H1 (cell line): ENCODE results near the gene PRDM1. TPM values are rescaled to one million over a fixed set of nuclear protein-coding genes. Genes with fewer than 3 reads are reported as not detected.

ENCODE experiments used
- CTCF ChIA-PET: fragments of 300-600 bp; sonication (Branson Sonifier 250); formaldehyde crosslinking; loops from one replicate; lab custom pipeline; 2021; ENCODE audit not compliant: partially characterized antibody; lab: Charles Lee
- POLR2A ChIA-PET: fragments of 300-600 bp; sonication (Branson Sonifier 250); formaldehyde crosslinking; loops from one replicate; lab custom pipeline; 2021; ENCODE audit warnings: inconsistent platforms; ENCODE audit not compliant: partially characterized antibody; lab: Charles Lee
- DNase-seq, 2 experiments: peaks; one replicate each; pipeline versions ENCODE4 v3.0.0 to v3.0.0-alpha.2; 2010 to 2022; ENCODE audit warnings: low spot score in 2 of 2, low read depth in 1 of 2, mixed read lengths in 1 of 2
- FAIRE-seq: peaks from 2 replicates; lab custom pipeline; 2011; peaks lifted over from hg19 to GRCh38; lab: Jason Lieb, UNC
- H2AFZ ChIP-seq: 2 replicates; pipeline ENCODE4 v1.8.1; 2012; ENCODE audit warnings: low read length, inconsistent platforms
- H2AK5ac ChIP-seq: 2 replicates; pipeline ENCODE4 v1.6.1; 2013; ENCODE audit warnings: low read depth, low read length
- H2BK120ac ChIP-seq: replicated peaks from 2 replicates; pipeline ENCODE3; 2013; ENCODE audit warnings: low read depth, low read length, inconsistent platforms
- H2BK12ac ChIP-seq: 2 replicates; pipeline ENCODE4 v1.6.1; 2013; ENCODE audit warnings: low read depth, low read length
- H2BK15ac ChIP-seq: 2 replicates; pipeline ENCODE4 v1.6.1; 2013; ENCODE audit warnings: low read length
- H2BK20ac ChIP-seq: 2 replicates; pipeline ENCODE4 v1.6.1; 2013; ENCODE audit warnings: low read length
- H2BK5ac ChIP-seq: 2 replicates; pipeline ENCODE4 v1.6.1; 2013; ENCODE audit warnings: low read depth, low read length
- H3K14ac ChIP-seq: 2 replicates; pipeline ENCODE4 v1.6.1; 2013; ENCODE audit warnings: inconsistent platforms; ENCODE audit not compliant: insufficient read length
- H3K18ac ChIP-seq: 2 replicates; pipeline ENCODE4 v1.6.1; 2013; ENCODE audit warnings: low read length; ENCODE audit errors: extremely low read depth
- H3K23ac ChIP-seq: 2 replicates; pipeline ENCODE4 v1.6.1; 2013; ENCODE audit warnings: inconsistent platforms; ENCODE audit not compliant: insufficient read length
- H3K23me2 ChIP-seq: 2 replicates; pipeline ENCODE4 v1.6.1; 2013; ENCODE audit warnings: low read depth, low read length
- H3K27ac ChIP-seq: 2 replicates; pipeline ENCODE4 v1.6.1; 2011; ENCODE audit warnings: low read depth, low read length, inconsistent platforms
- H3K27me3 ChIP-seq, 4 experiments: replicated peaks in 1 of 4; 1 replicate in 1 of 4; 2 replicates in 3 of 4; pipeline versions ENCODE4 v1.6.1 to v1.8.1; 2011 to 2013; ENCODE audit warnings: low read length in 3 of 4, mild to moderate bottlenecking in 3 of 4, inconsistent platforms in 2 of 4, mixed read lengths in 2 of 4, moderate library complexity in 1 of 4; ENCODE audit not compliant: control insufficient read depth in 3 of 4, insufficient read depth in 3 of 4; ENCODE audit errors: extremely low read depth in 1 of 4
- H3K36me3 ChIP-seq, 4 experiments: 2 replicates each; pipeline versions ENCODE4 v1.6.1 to v1.8.1; 2011 to 2013; ENCODE audit warnings: mild to moderate bottlenecking in 4 of 4, low read length in 3 of 4, moderate library complexity in 2 of 4, control low read depth in 1 of 4, inconsistent platforms in 1 of 4; ENCODE audit not compliant: insufficient read depth in 4 of 4, control insufficient read depth in 2 of 4
- H3K4ac ChIP-seq: replicated peaks from 2 replicates; pipeline ENCODE3; 2013; ENCODE audit warnings: low read length, low read depth, mixed read lengths, inconsistent platforms; ENCODE audit not compliant: insufficient read length
- H3K4me1 ChIP-seq, 4 experiments: replicated peaks in 1 of 4; 1 replicate in 1 of 4; 2 replicates in 3 of 4; pipeline versions ENCODE4 v1.6.1 to v1.8.1; 2011 to 2013; ENCODE audit warnings: low read length in 3 of 4, inconsistent platforms in 2 of 4, mixed read lengths in 1 of 4; ENCODE audit not compliant: insufficient read depth in 4 of 4, control insufficient read depth in 3 of 4
- H3K4me2 ChIP-seq, 2 experiments: 2 replicates each; pipeline versions ENCODE4 v1.6.1 to v1.8.1; 2011 to 2013; ENCODE audit warnings: low read depth in 2 of 2, low read length in 2 of 2, control low read depth in 1 of 2, inconsistent platforms in 1 of 2, mild to moderate bottlenecking in 1 of 2; ENCODE audit not compliant: insufficient read depth in 1 of 2
- H3K4me3 ChIP-seq, 4 experiments: fragments of 200-600, 300-600 bp in 1 of 4; sonication (generic), shearing (Covaris generic), sonication (Bioruptor Twin) in 1 of 4; 2 replicates each; pipeline versions ENCODE4 v1.5.1 to v1.8.1; 2011 to 2016; ENCODE audit warnings: low read length in 4 of 4, low read depth in 3 of 4, control low read depth in 2 of 4, inconsistent platforms in 2 of 4, mild to moderate bottlenecking in 2 of 4, mixed read lengths in 1 of 4, moderate library complexity in 1 of 4; ENCODE audit not compliant: insufficient read depth in 2 of 4; ENCODE audit errors: extremely low read depth in 1 of 4
- H3K56ac ChIP-seq: replicated peaks from 2 replicates; pipeline ENCODE3; 2013; ENCODE audit warnings: low read depth, mild to moderate bottlenecking, mixed read lengths, low read length, inconsistent platforms; ENCODE audit not compliant: insufficient read length
- H3K79me1 ChIP-seq: 2 replicates; pipeline ENCODE4 v1.6.1; 2013; ENCODE audit warnings: low read depth, low read length, control low read depth
- H3K79me2 ChIP-seq, 2 experiments: 2 replicates each; pipeline versions ENCODE4 v1.6.1 to v1.8.1; 2012 to 2013; ENCODE audit warnings: low read length in 2 of 2, mild to moderate bottlenecking in 2 of 2, inconsistent platforms in 1 of 2; ENCODE audit not compliant: insufficient read depth in 2 of 2, control insufficient read depth in 1 of 2
- H3K9ac ChIP-seq, 4 experiments: replicated peaks in 1 of 4; 1 replicate in 1 of 4; 2 replicates in 3 of 4; pipeline versions ENCODE4 v1.6.1 to v1.8.1; 2011 to 2013; ENCODE audit warnings: low read depth in 3 of 4, low read length in 3 of 4, control low read depth in 2 of 4, mild to moderate bottlenecking in 2 of 4, moderate library complexity in 2 of 4, inconsistent platforms in 1 of 4; ENCODE audit errors: extremely low read depth in 1 of 4
- H3K9me3 ChIP-seq, 2 experiments: 2 replicates each; pipeline versions ENCODE4 v1.6.1 to v1.8.1; 2012 to 2013; ENCODE audit warnings: mild to moderate bottlenecking in 2 of 2, moderate library complexity in 2 of 2, control low read depth in 1 of 2, inconsistent platforms in 1 of 2, low read depth in 1 of 2, low read length in 1 of 2, mixed read lengths in 1 of 2; ENCODE audit not compliant: insufficient read depth in 2 of 2
- H4K20me1 ChIP-seq, 2 experiments: replicated peaks in 1 of 2; 2 replicates each; pipeline versions ENCODE3 to v1.8.1; 2011 to 2013; ENCODE audit warnings: inconsistent platforms in 2 of 2, low read length in 2 of 2, mild to moderate bottlenecking in 1 of 2; ENCODE audit not compliant: insufficient read depth in 2 of 2, control insufficient read depth in 1 of 2
- H4K5ac ChIP-seq: 2 replicates; pipeline ENCODE4 v1.6.1; 2013; ENCODE audit warnings: low read length, low read depth, mixed read lengths, inconsistent platforms; ENCODE audit not compliant: insufficient read length
- H4K8ac ChIP-seq: 2 replicates; pipeline ENCODE4 v1.8.0; 2013; ENCODE audit warnings: mild to moderate bottlenecking, moderate library complexity, low read length, inconsistent platforms; ENCODE audit not compliant: insufficient read depth; ENCODE audit errors: extremely low read depth
- H4K91ac ChIP-seq: replicated peaks from 2 replicates; pipeline ENCODE3; 2013; ENCODE audit warnings: low read length, mixed read lengths, inconsistent platforms; ENCODE audit not compliant: insufficient read length
- SP2 ChIP-seq: IDR thresholded peaks from 2 replicates; pipeline ENCODE4 v1.6.1; 2012; ENCODE audit warnings: mild to moderate bottlenecking, low read length, inconsistent platforms
- WGBS, 2 experiments: shearing (Covaris generic) in 1 of 2; methylation state at CpG; one replicate each; pipeline versions ENCODE4 v1.1.6 to v1.1.7; 2013 to 2015; ENCODE audit warnings: low lambda C conversion rate in 2 of 2, mixed read lengths in 2 of 2, inconsistent platforms in 1 of 2, low coverage in 1 of 2, missing lambda C conversion rate in 1 of 2; ENCODE audit not compliant: insufficient replicate concordance in 2 of 2, insufficient coverage in 1 of 2, insufficient read length in 1 of 2; ENCODE audit errors: extremely low coverage in 1 of 2, missing lambda C conversion rate in 1 of 2; 5-methylcytosine and 5-hydroxymethylcytosine counted together
- polyA plus RNA-seq, 7 experiments: library from polyadenylated mRNA; depleted of rRNA in 3 of 7; stranded (reverse) in 5 of 7; unstranded in 2 of 7; fragments of >200 nt in 5 of 7; fragments of 200-250 nt in 2 of 7; gene quantifications; 1 replicate in 5 of 7; 2 replicates in 1 of 7; 4 replicates in 1 of 7; pipeline versions ENCODE4 v1.2.1 to v1.2.3, GENCODE V29; 2011 to 2013; ENCODE audit warnings: missing spikeins in 2 of 7, mixed read lengths in 2 of 7
- total RNA-seq: library from RNA; stranded (reverse); fragmentation: NEBNext Ultra II Directional; extraction: Animal tissue kit (Norgen Biotek cat#: 25700); gene quantifications from 2 replicates; pipeline ENCODE4 v1.2.1, GENCODE V29; 2021

PRDM1 gene
- total and polyA plus RNA-seq, 2 of the 8 experiments (the other 6 are each of a cell fraction or from before 2014, with no cell fraction given): 0.21 to 0.74 TPM

GRCh38 chr6:106128981-106129781, 43.0 kb downstream of the PRDM1 start:
- Histone ChIP-seq H3K18ac (no peak overlapping the region), H3K9me3 (no peaks in the 10 kb centered on the region), H3K23me2 (no peaks in the 10 kb centered on the region), H3K79me1 (no peaks in the 10 kb centered on the region), H4K8ac (no peak overlapping the region)
- WGBS, 2 experiments: 86% methylated on average over 9 of the region's 9 CpGs; no CpG with 5 or more reads in 1 of the 2 experiments
- no peak for TF ChIP-seq SP2
- TF ChIP-seq, all 59 proteins: peak for 0
- Histone ChIP-seq H2AK5ac (no peak overlapping the region), H3K4me2 (no peak overlapping the region), H4K20me1 (no peaks in the 10 kb centered on the region), H2BK12ac (no peak overlapping the region), H2BK20ac (no peak overlapping the region), H3K9ac (no peak overlapping the region), H3K4ac (no peak overlapping the region), H4K91ac (no peak overlapping the region), H3K27me3 (no peaks in the 10 kb centered on the region), H2BK15ac (no peak overlapping the region), H4K5ac (no peak overlapping the region), H2BK5ac (no peak overlapping the region), H3K4me3 (no peak overlapping the region), H3K27ac (no peak overlapping the region), H2AFZ (no peak overlapping the region), H3K79me2 (no peaks in the 10 kb centered on the region), H3K4me1 (no peaks in the 10 kb centered on the region), H3K36me3 (no peaks in the 10 kb centered on the region), H2BK120ac (no peak overlapping the region), H3K23ac (no peak overlapping the region), H3K14ac (no peak overlapping the region), H3K56ac (no peak overlapping the region)
- ChIA-PET POLR2A (no interaction called here), CTCF (interaction anchor here (1.3 to 1.8 kb wide), 2 partner anchors 12 to 13 kb away, joined by 3 to 5 read pairs; no protein-coding TSS in a partner anchor)
- DNase-seq (no peak), FAIRE-seq (no peak)
